ENCODE data around the gene MACROD2.
A peak's percentile ranks its signal among the peaks of the same experiment; 100 is the strongest.
"Not testable (repeated sequence)": the region's sequence is repeated elsewhere in the genome, so short reads cannot be mapped to it uniquely, and the experiment has no call there.

The MACROD2 gene

DNA sequence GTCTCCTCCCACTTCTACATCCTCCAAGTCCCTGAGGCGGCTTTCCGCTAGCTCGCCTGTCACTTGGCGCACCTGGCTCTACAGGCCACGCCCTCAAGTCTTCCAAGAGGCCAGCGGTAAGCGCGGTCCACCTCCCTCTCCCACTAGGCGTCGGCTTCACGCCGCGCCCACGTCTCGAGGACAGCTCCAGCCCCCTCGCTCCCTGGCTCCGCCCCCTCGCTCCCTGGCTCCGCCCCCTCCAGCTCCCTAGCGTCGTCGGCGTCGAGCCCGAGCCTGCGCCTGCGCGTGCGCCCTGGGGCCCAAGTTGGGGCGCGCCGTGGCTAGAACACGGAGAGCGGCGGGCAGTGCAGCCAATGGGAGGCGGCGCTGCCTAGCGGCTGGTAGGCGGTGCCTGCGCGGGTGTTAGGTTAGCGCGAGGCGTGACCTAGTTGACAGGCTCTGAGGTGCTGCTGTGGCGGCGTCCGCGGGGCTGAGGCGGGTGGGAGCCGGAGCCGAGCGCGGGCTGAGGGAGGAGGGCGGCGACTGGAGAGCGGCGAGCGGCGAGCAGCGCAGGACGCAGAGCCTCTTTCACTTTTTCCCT, at the start of gene MACROD2:
Gene MACROD2 (plus strand): TSS at position 431 of the 580 bp plus-strand sequence.
- peak in 1 of 2 donors; percentile 16 for DNase-seq (ENCODE audit: low read depth in 2 of 2)

GRCh38 chr20:13947719-13948118, 47.6 kb upstream of the MACROD2 start:
- no peak for DNase-seq (ENCODE audit: low read depth in 2 of 2)

DNA sequence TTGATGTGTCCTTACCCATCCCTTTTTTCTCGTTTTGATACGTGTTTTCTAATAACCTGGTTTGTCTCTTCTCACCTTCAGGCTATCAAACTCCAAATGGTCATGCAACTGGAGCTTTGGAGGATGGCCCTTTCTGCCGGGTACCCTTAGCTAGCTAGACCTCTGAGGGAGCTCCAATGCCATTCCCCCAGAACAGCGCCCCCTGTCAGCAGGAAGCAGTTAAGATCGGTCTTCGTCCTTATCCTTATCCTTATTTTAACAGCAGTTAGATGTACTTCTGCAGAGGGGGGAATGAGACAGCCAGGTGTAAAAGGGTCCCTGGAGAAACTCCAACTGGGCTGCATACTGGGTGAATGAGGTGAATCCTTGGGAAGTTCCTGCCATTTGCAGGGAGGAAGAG, 42.1 kb upstream of the MACROD2 start:
- no peak for DNase-seq (ENCODE audit: low read depth in 2 of 2)

DNA sequence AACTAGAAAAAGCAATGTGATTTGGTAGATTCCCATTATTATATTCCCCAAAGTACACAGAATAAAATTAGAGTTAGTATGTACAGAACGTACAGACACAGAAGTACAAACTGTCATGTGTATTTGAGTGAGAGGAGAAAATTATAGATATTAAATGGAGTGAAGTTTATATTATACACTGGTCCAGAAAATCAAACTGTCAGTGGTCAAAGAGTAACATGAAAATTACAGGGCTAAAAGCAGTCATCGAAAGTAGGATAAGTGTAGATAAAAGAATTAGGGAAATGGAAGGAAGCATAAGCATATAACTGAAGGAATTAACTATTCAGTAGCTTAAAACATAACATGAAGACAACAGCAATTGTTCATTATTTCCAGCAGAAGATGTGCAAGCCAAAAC, 35.2 kb upstream of the MACROD2 start:
- DNase-seq (ENCODE audit: low read depth in 2 of 2), result no peak

- DNase-seq (ENCODE audit: low read depth in 2 of 2), result no peak
Observed at GRCh38 chr20:13960525-13960924, 34.8 kb upstream of the MACROD2 start.

GRCh38 chr20:13984211-13984610, 11.1 kb upstream of the MACROD2 start:
- DNase-seq (ENCODE audit: low read depth in 2 of 2), result no peak

DNA sequence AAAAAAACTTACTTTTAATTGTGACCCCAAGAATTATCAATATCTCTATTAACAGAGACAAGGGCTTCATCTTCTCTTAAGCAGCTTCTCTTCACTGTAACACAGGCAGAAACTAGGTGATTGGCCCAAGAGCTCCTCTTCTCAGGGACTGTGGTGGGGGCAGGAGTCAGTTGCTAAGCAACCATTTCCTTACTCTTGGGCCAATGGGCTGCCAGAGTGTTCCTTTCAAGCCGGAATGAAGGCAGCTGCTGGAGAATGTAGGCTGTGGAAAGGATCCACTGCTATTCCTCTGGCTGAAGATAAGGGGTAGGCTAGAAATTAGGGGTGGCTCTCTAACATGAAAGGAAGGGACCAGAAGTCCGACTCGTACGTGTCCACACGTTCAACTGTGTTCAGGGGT, 4.9 kb upstream of the MACROD2 start, which contains the start of gene SEL1L2:
Gene SEL1L2 (minus strand): TSS at position 150 of the 400 bp plus-strand sequence. CDS start 80 bp downstream, at position 70.
- no peak for DNase-seq (ENCODE audit: low read depth in 2 of 2)

DNA sequence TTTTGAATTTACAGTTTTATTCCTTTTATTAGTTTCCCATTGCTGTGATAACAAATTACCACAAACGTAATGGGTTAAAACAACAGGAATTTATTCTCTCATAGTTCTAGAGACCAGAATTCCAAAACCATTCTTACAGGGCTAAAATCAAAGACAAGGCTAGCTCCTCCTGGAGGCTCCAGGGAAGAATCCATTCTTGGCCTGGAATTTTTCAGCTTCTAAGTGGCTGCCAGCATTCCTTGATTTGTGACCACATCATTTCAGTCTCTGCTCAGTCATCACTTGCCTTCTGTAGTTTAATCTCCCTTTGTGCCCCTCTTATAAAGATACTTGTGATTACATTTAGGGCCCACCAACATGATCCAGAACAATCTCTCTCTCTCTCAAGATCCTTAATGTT, 4.0 kb upstream of the MACROD2 start:
- no peak for DNase-seq (ENCODE audit: low read depth in 2 of 2)

DNA sequence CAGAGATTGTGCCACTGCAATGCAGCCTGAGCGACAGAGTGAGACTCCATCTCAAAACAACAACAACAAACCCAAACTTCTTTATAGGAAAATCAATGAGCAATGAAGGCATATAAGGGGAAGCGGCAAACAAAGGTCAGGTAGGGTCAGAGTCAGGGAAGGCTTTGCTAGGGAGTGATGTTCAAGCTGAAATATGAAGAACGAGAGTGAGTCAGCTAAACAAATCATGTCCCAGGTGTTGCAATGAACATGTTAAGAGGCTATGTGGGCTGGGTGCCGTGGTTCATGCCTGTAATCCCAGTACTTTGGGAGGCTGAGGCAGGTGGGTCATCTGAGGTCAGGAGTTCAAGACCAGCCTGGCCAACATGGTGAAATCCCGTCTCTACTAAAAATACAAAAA, 3.4 kb upstream of the MACROD2 start:
- DNase-seq (ENCODE audit: low read depth in 2 of 2), result not testable (repeated sequence)

DNA sequence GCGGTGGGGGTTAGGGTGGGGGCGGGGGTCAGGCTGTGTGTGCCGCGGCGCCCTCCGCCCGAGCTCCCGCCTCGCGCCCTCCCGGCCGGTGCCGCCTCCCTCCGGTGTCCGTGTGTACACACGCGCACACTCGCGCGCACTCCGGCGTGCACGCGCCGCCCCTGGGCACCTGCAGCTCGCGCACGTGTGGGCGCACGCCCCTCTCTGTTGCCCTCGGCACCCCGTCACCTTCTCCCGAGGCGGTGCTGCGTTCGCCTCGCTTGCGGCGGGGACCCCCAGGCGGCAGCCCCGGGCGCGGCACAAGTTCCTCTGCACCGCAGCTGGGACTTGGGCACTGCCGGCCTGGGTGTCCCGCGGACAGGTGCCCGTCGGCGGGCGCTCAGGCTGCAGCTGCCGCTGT, 525 bp downstream of the MACROD2 start:
- no peak for DNase-seq (ENCODE audit: low read depth in 2 of 2)

- DNase-seq (ENCODE audit: low read depth in 2 of 2), result no peak
Observed at GRCh38 chr20:13996265-13996664, 949 bp downstream of the MACROD2 start.

DNA sequence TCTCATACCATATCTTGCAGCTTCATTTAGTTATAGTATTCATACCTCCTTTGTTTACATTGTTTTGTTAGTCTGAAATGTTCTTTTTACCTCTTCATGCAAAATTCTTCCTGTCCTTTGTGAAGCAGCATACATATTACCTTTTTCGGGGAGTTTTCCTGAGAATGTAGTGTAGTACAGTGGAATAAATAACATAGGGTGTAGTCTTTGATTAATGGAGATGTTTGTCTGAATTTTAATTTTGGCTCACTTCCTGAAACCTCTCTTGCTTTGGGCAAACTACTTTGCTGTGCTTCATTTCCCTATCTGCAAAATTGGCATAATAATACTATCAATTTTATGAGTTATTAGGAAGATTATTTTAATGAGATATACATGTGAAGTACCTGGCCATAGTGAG, 5.6 kb downstream of the MACROD2 start:
- no peak for DNase-seq (ENCODE audit: low read depth in 2 of 2)

- no peak for DNase-seq (ENCODE audit: low read depth in 2 of 2)
Observed at GRCh38 chr20:14005996-14006395, 10.7 kb downstream of the MACROD2 start.

DNA sequence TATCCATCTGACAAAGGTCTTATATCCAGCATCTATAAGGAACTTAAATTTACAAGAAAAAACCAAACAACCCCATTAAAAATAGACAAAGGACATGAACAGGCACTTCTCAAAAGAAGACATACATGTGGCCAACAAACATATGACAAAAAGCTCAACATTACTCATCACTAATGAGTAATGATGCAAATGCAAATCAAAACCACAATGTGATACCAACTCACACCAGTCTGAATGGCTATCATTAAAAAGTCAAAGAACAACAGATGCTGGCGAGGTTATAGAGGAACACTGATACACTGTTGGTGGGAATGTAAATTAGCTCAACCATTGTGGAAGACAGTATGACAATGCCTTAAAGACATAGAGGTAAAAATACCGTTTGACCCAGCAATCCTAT, 13.9 kb downstream of the MACROD2 start:
- DNase-seq (ENCODE audit: low read depth in 2 of 2), result no peak

DNA sequence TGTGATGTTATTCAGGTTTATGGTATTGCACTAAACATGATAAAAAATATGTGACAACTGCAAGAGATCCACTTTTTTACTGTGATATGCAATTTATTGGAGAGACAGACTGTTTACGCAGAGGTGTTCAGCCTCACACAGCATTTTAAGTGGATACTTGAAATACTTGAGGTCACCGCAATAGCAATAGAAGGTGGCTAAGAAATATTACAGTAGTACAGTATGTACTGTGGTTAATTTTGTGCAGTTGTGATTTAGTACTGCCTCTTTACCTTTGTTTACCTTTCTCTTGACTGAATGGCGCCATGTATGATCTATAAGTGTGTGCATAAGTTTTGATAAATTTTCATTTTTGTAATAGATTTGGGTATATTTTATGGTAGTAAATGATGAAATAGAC, 17.4 kb downstream of the MACROD2 start:
- no peak for DNase-seq (ENCODE audit: low read depth in 2 of 2)

DNA sequence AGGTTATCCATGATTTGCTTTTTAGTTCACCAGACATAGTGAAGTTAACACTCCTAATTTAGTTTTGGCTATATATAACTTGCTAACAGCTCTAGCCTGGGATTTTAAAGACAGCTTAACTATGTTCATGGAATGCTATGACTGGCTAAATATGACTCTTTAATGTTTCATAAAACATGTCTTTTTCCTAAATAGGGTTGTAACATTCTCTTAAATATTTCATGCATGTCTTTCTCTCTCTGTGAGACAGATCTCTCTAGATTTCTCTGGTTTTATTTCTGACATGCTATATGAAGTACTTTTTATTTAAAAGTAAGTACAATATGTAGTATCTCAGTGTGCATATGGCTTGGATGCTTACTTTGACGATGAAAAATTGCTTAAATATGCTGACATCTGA, 35.7 kb downstream of the MACROD2 start:
- no peak for DNase-seq (ENCODE audit: low read depth in 2 of 2)

GRCh38 chr20:14033310-14033709, 38.0 kb downstream of the MACROD2 start:
- DNase-seq (ENCODE audit: low read depth in 2 of 2), result no peak

DNA sequence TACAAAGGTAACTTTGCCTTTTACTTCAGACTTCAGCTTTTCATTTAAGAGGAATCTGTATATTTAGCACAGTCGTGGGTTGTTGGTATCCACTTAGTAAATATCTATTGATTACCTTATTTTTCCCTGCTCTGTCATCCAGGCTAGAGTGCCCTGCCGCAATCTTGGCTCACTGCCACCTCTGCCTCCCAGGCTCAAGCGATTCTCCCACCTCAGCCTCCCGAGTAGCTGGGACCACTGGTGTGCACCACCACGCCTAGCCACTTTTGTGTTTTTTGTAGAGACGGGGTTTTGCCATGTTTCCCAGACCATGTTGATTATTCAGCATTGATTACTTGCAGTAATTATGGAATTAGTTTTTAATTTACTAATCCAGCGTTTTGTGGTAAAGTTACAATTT, 41.3 kb downstream of the MACROD2 start:
- no peak for DNase-seq (ENCODE audit: low read depth in 2 of 2)

DNA sequence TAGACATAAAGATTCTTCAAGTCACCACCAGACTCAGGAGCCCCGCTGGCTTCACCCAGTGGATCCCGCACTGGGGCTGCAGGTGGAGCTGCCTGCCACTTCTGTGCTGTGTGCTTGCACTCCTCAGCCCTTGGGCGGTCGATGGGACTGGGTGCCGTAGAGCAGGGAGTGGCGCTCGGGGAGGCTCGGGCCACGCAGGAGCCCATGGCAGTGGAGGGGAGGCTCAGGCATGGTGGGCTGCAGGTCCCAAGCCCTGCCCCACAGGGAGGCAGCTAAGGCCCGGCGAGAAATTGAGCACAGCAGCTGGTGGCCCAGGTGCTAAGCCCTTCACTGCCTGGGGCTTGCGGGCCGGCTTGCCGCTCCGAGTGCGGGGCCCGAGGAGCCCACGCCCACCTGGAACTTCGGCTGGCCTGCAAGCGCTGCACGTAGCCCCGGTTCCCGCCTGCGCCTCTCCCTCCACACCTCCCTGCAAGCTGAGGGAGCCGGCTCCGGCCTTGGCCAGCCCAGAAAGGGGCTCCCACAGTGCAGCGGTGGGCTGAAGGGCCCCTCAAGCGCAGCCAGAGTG, 49.5 kb downstream of the MACROD2 start:
- not testable (repeated sequence) for DNase-seq (ENCODE audit: low read depth in 2 of 2)

- DNase-seq (ENCODE audit: low read depth in 2 of 2), result no peak
Observed at GRCh38 chr20:14046534-14046933, 51.2 kb downstream of the MACROD2 start.

GRCh38 chr20:14049111-14049510, 53.8 kb downstream of the MACROD2 start:
- no peak for DNase-seq (ENCODE audit: low read depth in 2 of 2)

DNA sequence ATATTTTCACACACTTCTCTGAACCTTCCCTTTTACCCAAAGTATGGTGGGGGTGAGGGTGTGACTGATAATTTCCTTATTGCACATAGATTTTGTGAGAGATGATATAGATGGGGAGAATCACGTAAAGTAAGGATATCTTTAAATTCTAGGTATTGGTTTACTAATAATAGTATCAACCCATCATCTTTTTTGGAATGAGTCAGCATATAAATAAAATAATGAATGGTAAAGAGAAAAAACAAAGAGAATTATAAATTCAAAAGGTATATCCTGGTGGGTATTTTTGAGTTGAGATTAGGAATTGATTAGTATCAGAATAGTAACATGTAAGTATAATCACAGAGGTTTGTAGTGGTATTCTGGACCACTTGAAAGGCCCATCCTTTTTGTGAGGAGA, 56.1 kb downstream of the MACROD2 start:
- no peak for DNase-seq (ENCODE audit: low read depth in 2 of 2)

DNA sequence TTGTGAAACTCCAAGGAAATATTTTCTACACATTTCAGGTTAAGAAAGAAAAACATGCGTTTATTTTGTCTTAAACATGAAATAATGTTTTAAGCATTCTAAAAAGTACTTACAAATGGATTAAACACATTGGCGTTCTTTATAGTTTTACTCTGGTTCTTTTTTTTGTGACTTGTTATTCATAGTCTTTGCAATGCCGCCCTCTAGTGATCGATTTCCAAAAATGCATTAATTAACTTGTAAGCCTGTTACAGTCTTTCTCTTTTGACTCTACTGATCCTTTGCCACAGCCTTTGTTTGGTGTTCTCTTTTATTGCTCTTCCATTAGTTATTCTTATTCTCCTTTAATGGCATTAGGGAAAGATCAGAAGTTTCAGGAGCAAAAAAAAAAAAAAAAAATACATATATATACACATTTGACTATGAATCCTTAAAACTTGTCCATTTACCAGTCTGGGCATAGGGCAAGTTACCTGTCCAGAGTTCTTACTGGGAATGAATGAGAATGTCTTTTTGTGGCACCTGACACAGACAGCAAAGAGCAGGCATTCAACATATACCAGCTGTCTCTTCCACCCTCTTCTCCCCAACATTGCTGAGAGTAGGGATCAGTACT, 59.9 kb downstream of the MACROD2 start:
- no peak for DNase-seq (ENCODE audit: low read depth in 2 of 2)

- DNase-seq (ENCODE audit: low read depth in 2 of 2), result no peak
Observed at GRCh38 chr20:14062171-14062570, 66.9 kb downstream of the MACROD2 start.

Measured in stimulated activated CD8-positive, alpha-beta memory T cell treated with anti-CD3 and anti-CD28 coated beads, Interleukin-2, amount 100 ng/mL, for 1 hour (primary cell).